ENCODE results near the gene CHST11. TPM values are rescaled to one million over a fixed set of nuclear protein-coding genes. Genes with fewer than 3 reads are reported as not detected.

The CHST11 gene
- total and polyA plus RNA-seq, 9 of the 15 experiments (the other 6 are each of a cell fraction or from before 2014, with no cell fraction given): 2.3 to 38.7 (median 15.0) TPM

GRCh38 chr12:104604070-104604994, 147.6 kb downstream of the CHST11 start (continued):
- no peak for TF ChIP-seq FOXJ3 (CRISPR knock-in tag; IDR thresholded peaks at IDR 0.05)
- TF ChIP-seq SMARCB1 (IDR thresholded peaks at IDR 0.05; ENCODE audit: insufficient read length, low read depth): no peak
- no peak for TF ChIP-seq MXD1 (CRISPR knock-in tag; IDR thresholded peaks at IDR 0.05; ENCODE audit: borderline replicate concordance, poor library complexity, severe bottlenecking)
- TF ChIP-seq ZBTB34 (CRISPR knock-in tag; IDR thresholded peaks at IDR 0.05): no peak
- TF ChIP-seq ZNF217 (CRISPR knock-in tag; IDR thresholded peaks at IDR 0.05): no peak
- TF ChIP-seq TEAD2 (tag; IDR thresholded peaks at IDR 0.05): no peak
- no peak for TF ChIP-seq HOXB6 (CRISPR knock-in tag; IDR thresholded peaks at IDR 0.05; ENCODE audit: borderline replicate concordance)
- no peak for TF ChIP-seq NFE2L1 (tag; IDR thresholded peaks at IDR 0.05; ENCODE audit: borderline replicate concordance, low read depth)
- TF ChIP-seq SMARCA5 (IDR thresholded peaks at IDR 0.05): peak; percentile 50
- peak; percentile 56 for TF ChIP-seq CEBPB (tag; IDR thresholded peaks at IDR 0.05)
- TF ChIP-seq ETV1 (tag; conservative IDR thresholded peaks at IDR 0.05; ENCODE audit: low read depth): peak; percentile 30; the same call in 1 of the 2 replicates
- no peak for TF ChIP-seq RBM15 (IDR thresholded peaks at IDR 0.05; ENCODE audit: insufficient read depth, low read length)
- no peak for TF ChIP-seq TCF7L2 (IDR thresholded peaks at IDR 0.05; ENCODE audit: low read depth, low read length)
- TF ChIP-seq CTBP1 (IDR thresholded peaks at IDR 0.05; ENCODE audit: borderline replicate concordance): peak; percentile 70
- TF ChIP-seq ZNF77 (CRISPR knock-in tag; IDR thresholded peaks at IDR 0.05): no peak
- no peak for TF ChIP-seq HMG20B (CRISPR knock-in tag; IDR thresholded peaks at IDR 0.05)
- no peak for TF ChIP-seq RUNX1 (IDR thresholded peaks at IDR 0.05; ENCODE audit: low read depth)
- peak; percentile 23; the same call in 1 of the 2 replicates for TF ChIP-seq CBX1 (IDR thresholded peaks at IDR 0.05; ENCODE audit: low read depth)
- TF ChIP-seq ZNF146 (CRISPR knock-in tag; IDR thresholded peaks at IDR 0.05; ENCODE audit: unreplicated experiment): no peak
- TF ChIP-seq HMG20A (CRISPR knock-in tag; conservative IDR thresholded peaks at IDR 0.05): no peak
- no peak for TF ChIP-seq SRSF3 (IDR thresholded peaks at IDR 0.05; ENCODE audit: insufficient read depth, low read length)
- TF ChIP-seq SLC30A9 (CRISPR knock-in tag; IDR thresholded peaks at IDR 0.05): no peak
- TF ChIP-seq SMAD3 (CRISPR knock-in tag; conservative IDR thresholded peaks at IDR 0.05): no peak
- TF ChIP-seq HLTF (IDR thresholded peaks at IDR 0.05): no peak
- no peak for TF ChIP-seq BRD4 (IDR thresholded peaks at IDR 0.05)
- no peak for TF ChIP-seq SIN3B (IDR thresholded peaks at IDR 0.05; ENCODE audit: low read depth)
- TF ChIP-seq ZNF584 (CRISPR knock-in tag; IDR thresholded peaks at IDR 0.05; ENCODE audit: low read depth): 0 out of 2 replicates have a peak, but pooled peaks have one; percentile 32
- no peak for TF ChIP-seq SNIP1 (IDR thresholded peaks at IDR 0.05; ENCODE audit: low read depth)
- peak; percentile 75 for TF ChIP-seq MEIS2 (IDR thresholded peaks at IDR 0.05; ENCODE audit: partially characterized antibody)
- no peak for TF ChIP-seq NCOA2 (IDR thresholded peaks at IDR 0.05; ENCODE audit: partially characterized antibody in 2 of 2)
